Karpas-422 (cell line): ENCODE results near the gene UGT1A6. TPM values are rescaled to one million over a fixed set of nuclear protein-coding genes. Genes with fewer than 3 reads are reported as not detected.

ENCODE experiments used
- DNase-seq: peaks from one replicate; pipeline ENCODE4 v3.0.0-alpha.2; 2015
- H2AFZ ChIP-seq: fragments of 200-600 bp; sonication (generic); 2 replicates; pipeline ENCODE4 v1.6.1; 2014; ENCODE audit warnings: antibody characterized with exemption, low read length, mixed read lengths
- H3K27ac ChIP-seq: fragments of 200-600 bp; sonication (generic); 2 replicates; pipeline ENCODE4 v1.5.1; 2014; ENCODE audit warnings: mild to moderate bottlenecking, low read length, moderate library complexity
- H3K27me3 ChIP-seq: fragments of 200-600 bp; sonication (generic); 2 replicates; pipeline ENCODE4 v1.6.1; 2014; ENCODE audit warnings: low read length, mixed read lengths
- H3K36me3 ChIP-seq: fragments of 200-600 bp; sonication (generic); 2 replicates; pipeline ENCODE4 v1.6.1; 2014; ENCODE audit warnings: low read length, mixed read lengths; ENCODE audit not compliant: insufficient read depth
- H3K4me1 ChIP-seq: fragments of 200-600 bp; sonication (generic); 2 replicates; pipeline ENCODE4 v1.6.1; 2014; ENCODE audit warnings: mild to moderate bottlenecking, low read length, mixed read lengths
- H3K4me2 ChIP-seq: fragments of 200-600 bp; sonication (generic); 2 replicates; pipeline ENCODE4 v1.6.1; 2014; ENCODE audit warnings: low read length, low read depth, mild to moderate bottlenecking; ENCODE audit not compliant: poor library complexity, severe bottlenecking
- H3K4me3 ChIP-seq: fragments of 200-600 bp; sonication (generic); 2 replicates; pipeline ENCODE4 v1.5.1; 2014; ENCODE audit warnings: mild to moderate bottlenecking, antibody characterized with exemption, low read length, mixed read lengths
- H3K79me2 ChIP-seq: fragments of 200-600 bp; sonication (generic); 2 replicates; pipeline ENCODE4 v1.6.1; 2014; ENCODE audit warnings: mild to moderate bottlenecking, low read length, mixed read lengths
- H3K9ac ChIP-seq: fragments of 200-600 bp; sonication (generic); 2 replicates; pipeline ENCODE4 v1.6.0; 2014; ENCODE audit warnings: low read length
- H3K9me2 ChIP-seq: fragments of 200-600 bp; sonication (generic), shearing (Covaris generic); replicated peaks from 2 replicates; pipeline ENCODE4 v1.6.0; 2014; ENCODE audit warnings: mild to moderate bottlenecking, low read length, moderate library complexity; ENCODE audit not compliant: insufficient read depth
- H3K9me3 ChIP-seq: fragments of 300-700, 200-600 bp; sonication (generic); 2 replicates; pipeline ENCODE4 v1.6.1; 2014; ENCODE audit warnings: low read length, mixed read lengths
- H4K20me1 ChIP-seq: fragments of 200-600 bp; sonication (generic); 2 replicates; pipeline ENCODE4 v1.6.1; 2014; ENCODE audit warnings: mild to moderate bottlenecking, antibody characterized with exemption, low read length, low read depth; ENCODE audit not compliant: insufficient read depth
- total RNA-seq: library from RNA; depleted of rRNA; stranded (reverse); fragments of >200 nt; shearing (Covaris generic); gene quantifications from 2 replicates; pipeline ENCODE4 v1.2.3, GENCODE V29; 2014; ENCODE audit warnings: low replicate concordance

Gene UGT1A6
- total RNA-seq, 1 experiment from 2014 or later = not detected

DNA sequence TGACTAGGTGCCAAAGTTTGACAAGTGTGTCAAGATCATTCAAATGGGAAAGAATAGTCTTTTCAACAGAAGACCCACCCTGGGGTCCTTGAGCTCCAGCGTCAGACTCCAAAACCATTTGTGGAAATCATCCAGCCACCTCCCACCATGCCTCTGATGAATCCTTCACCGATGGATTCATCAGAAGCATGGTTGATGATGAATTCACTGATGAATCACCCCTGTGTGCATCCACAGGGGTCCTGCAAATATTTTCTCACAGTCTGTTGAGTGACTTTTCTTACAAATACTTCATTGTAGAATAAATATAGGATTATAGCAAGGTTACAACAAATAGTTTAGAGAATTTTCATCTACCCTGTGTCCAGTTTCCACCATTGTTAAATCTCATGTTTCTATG, 16.6 kb upstream of the UGT1A6 start:
- no peaks in the 10 kb centered on the region for H3K9me2 ChIP-seq
- no peak for DNase-seq
- no peaks in the 10 kb centered on the region for H3K27me3 ChIP-seq
- peaks cover 22% of the 10 kb centered on the region for H3K4me1 ChIP-seq
- H3K27ac ChIP-seq = no peak overlapping the region
- H3K9me3 ChIP-seq = no peaks in the 10 kb centered on the region
- no peak overlapping the region for H3K9ac ChIP-seq
- H4K20me1 ChIP-seq = no peaks in the 10 kb centered on the region
- no peaks in the 10 kb centered on the region for H3K79me2 ChIP-seq
- H3K4me2 ChIP-seq = no peak overlapping the region
- H2AFZ ChIP-seq = no peak overlapping the region
- no peak overlapping the region for H3K4me3 ChIP-seq
- H3K36me3 ChIP-seq = no peaks in the 10 kb centered on the region

DNA sequence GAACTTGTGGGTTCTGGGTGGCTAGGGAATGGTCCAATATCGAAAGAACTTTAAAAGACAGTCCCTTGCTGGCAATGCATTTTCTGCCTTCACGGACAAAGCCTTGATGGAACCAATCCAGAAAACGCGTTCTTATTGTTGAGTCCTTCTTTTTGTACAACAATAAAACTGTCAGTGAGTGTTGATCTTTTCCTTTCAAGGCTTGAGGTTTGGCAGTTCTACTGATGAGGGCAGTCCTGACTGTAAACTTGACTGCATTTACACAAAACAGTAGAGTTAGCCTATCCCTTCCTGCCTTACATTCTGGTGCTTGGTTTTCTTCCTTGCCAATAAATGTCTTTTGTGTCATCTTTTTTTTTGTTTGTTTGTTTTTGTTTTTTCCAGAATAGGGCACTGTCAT, 13.5 kb upstream of the UGT1A6 start:
- H3K27ac ChIP-seq = no peak overlapping the region
- no peak overlapping the region for H3K9ac ChIP-seq
- no peak overlapping the region for H3K4me2 ChIP-seq
- DNase-seq = no peak
- H3K9me2 ChIP-seq = no peaks in the 10 kb centered on the region
- H2AFZ ChIP-seq = no peak overlapping the region
- peaks cover 30% of the 10 kb centered on the region for H3K4me1 ChIP-seq
- no peaks in the 10 kb centered on the region for H3K36me3 ChIP-seq
- H3K4me3 ChIP-seq = no peak overlapping the region
- H3K27me3 ChIP-seq = no peaks in the 10 kb centered on the region
- H3K9me3 ChIP-seq = no peaks in the 10 kb centered on the region
- no peaks in the 10 kb centered on the region for H4K20me1 ChIP-seq
- H3K79me2 ChIP-seq = no peaks in the 10 kb centered on the region

DNA sequence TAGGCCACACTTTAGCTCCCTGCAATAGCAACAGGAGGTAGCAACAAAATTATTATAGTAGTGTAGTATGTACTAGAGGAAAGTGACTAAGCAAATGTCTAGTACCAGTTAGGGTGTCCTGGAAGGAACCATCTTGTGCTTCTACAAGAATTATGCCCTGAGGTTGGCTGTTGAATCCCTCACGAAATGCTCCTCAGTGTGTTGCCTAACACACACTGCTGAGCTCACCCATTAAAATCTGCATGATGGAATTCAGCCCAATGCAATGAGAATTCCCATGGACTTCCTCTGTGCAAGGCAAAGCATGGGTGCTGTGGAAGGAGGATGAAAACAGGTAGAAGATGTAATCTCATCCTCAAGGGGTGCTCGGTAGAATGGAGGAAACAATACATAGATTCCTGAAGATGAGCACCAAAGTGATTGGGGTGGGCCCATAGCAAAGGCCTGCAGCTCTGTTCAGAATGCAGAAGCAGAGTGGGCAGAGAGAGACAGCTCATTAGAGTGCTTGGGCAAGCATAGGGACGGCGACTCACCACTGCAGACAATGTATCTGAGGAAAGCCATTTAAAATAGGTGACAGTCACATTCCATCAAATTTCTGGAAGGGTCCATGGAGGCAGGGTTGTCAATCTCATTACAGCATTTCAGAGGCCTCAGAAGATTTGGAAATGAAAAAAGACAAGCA, 12.2 kb upstream of the UGT1A6 start:
- peak; percentile 16 for DNase-seq
- H2AFZ ChIP-seq = no peak overlapping the region
- H3K79me2 ChIP-seq = no peaks in the 10 kb centered on the region
- no peaks in the 10 kb centered on the region for H3K9me3 ChIP-seq
- H3K9me2 ChIP-seq = no peaks in the 10 kb centered on the region
- no peak overlapping the region for H3K27ac ChIP-seq
- no peak overlapping the region for H3K4me3 ChIP-seq
- peaks cover 30% of the 10 kb centered on the region for H3K4me1 ChIP-seq
- H3K9ac ChIP-seq = no peak overlapping the region
- no peaks in the 10 kb centered on the region for H3K36me3 ChIP-seq
- no peak overlapping the region for H3K4me2 ChIP-seq
- no peaks in the 10 kb centered on the region for H4K20me1 ChIP-seq
- H3K27me3 ChIP-seq = no peaks in the 10 kb centered on the region

DNA sequence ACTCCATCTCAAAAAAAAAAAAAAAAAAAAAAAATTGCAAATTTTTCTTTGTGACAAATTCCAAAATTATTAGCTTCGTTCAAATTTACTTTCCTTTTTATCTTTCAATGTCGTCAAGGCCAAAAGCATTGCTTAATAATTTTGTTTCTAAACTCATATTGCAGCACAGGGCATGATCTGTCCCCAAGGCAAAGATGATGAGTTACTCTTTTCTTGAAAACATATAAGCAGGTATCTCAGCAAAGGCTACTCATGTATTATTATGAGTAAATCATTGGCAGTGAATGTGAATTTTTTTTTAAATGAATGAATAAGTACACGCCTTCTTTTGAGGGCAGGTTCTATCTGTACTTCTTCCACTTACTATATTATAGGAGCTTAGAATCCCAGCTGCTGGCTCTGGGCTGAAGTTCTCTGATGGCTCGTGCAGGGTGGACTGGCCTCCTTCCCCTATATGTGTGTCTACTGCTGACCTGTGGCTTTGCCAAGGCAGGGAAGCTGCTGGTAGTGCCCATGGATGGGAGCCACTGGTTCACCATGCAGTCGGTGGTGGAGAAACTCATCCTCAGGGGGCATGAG, 11.1 kb upstream of the UGT1A6 start, which contains the start of gene UGT1A7:
TSS of gene UGT1A7 (plus strand) at position 381 of the 579 bp plus-strand sequence. CDS start at position 418, 37 bp downstream.
- H3K9ac ChIP-seq = no peak within 1 kb of the TSS
- no peaks in the 10 kb centered on the region for H3K27me3 ChIP-seq
- DNase-seq = peak; percentile 21
- no peaks in the 10 kb centered on the region for H3K79me2 ChIP-seq
- H3K4me2 ChIP-seq = peak within 1 kb of the TSS; percentile 14
- no peak within 1 kb of the TSS for H3K4me3 ChIP-seq
- no peaks in the 10 kb centered on the region for H3K36me3 ChIP-seq
- peaks cover 30% of the 10 kb centered on the region for H3K4me1 ChIP-seq
- no peak within 1 kb of the TSS for H2AFZ ChIP-seq
- no peaks in the 10 kb centered on the region for H4K20me1 ChIP-seq
- no peaks in the 10 kb centered on the region for H3K9me2 ChIP-seq
- H3K9me3 ChIP-seq = no peaks in the 10 kb centered on the region
- no peak within 1 kb of the TSS for H3K27ac ChIP-seq

DNA sequence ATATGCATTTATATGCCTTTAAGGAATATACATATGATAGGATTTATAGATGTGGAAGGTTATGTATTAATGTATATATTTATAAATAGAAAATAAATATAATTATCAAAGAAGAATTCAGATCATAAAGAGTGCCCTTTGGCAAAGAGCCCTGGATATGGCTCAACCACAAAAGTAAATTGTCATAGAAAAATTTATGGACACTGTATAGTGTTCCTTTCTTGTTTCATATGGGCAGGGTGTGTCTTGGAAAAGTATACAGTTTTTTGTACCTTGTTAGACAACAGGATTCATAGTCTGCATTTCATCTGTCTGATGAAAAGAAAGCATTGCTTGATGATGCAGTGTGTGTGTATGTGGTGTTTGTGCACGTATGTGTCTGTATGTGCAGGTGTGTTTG, 8.1 kb upstream of the UGT1A6 start:
- Histone ChIP-seq H3K4me2 (no peak overlapping the region), H4K20me1 (no peaks in the 10 kb centered on the region), H3K4me1 (peaks cover 12% of the 10 kb centered on the region), H3K36me3 (no peaks in the 10 kb centered on the region), H3K27ac (no peak overlapping the region), H3K4me3 (no peak overlapping the region), H3K9ac (no peak overlapping the region), H3K9me2 (no peaks in the 10 kb centered on the region), H2AFZ (no peak overlapping the region), H3K79me2 (no peaks in the 10 kb centered on the region), H3K27me3 (no peaks in the 10 kb centered on the region), H3K9me3 (no peaks in the 10 kb centered on the region)
- DNase-seq = peak; percentile 17

DNA sequence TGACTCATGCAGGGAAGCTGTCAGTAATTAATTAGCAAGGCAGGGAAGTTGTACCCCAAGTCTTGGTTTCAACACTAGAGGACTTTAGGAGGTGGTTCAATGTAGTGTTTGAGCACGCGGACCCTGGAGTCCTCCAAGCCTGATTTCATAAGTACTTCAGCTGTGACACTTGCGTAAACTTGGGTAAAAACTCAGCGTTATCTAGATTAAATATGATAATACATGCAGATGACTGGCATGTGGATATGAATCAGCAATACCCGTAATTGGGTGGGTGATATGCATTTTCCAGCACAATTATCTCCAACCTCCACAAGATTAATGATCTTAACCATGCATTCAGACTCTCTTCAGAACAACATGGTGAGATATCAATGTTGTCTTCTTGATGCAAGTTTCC, 5.8 kb upstream of the UGT1A6 start:
- Histone ChIP-seq H2AFZ (no peak overlapping the region), H3K27ac (no peak overlapping the region), H3K4me1 (peaks cover 12% of the 10 kb centered on the region), H4K20me1 (no peaks in the 10 kb centered on the region), H3K9me3 (no peaks in the 10 kb centered on the region), H3K4me3 (no peak overlapping the region), H3K4me2 (no peak overlapping the region), H3K9ac (no peak overlapping the region), H3K79me2 (no peaks in the 10 kb centered on the region), H3K36me3 (no peaks in the 10 kb centered on the region), H3K9me2 (no peaks in the 10 kb centered on the region), H3K27me3 (no peaks in the 10 kb centered on the region)
- DNase-seq = peak; percentile 27

DNA sequence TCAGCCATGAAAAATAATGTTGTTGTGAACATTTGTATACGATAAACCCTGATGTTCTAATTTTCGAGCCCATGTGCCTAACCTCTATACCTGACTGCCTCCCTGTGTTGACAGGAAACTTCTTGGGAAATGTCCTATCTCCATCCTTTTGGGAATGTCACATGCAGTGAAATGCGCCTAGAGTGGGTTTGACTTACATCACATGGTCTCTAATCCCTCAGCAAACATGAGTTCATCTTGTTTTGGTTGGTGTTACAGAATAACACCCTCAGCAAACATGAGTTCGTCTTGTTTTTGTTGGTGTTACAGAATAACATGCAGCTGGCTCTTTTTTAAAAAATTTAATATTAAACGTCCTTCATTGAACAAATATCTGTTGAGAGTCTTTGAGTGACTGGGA, 4.3 kb upstream of the UGT1A6 start:
- H3K9ac ChIP-seq = no peak overlapping the region
- peak; percentile 38 for DNase-seq
- no peaks in the 10 kb centered on the region for H3K36me3 ChIP-seq
- no peak overlapping the region for H3K4me3 ChIP-seq
- no peaks in the 10 kb centered on the region for H3K9me3 ChIP-seq
- no peak overlapping the region for H3K27ac ChIP-seq
- H3K79me2 ChIP-seq = no peaks in the 10 kb centered on the region
- no peaks in the 10 kb centered on the region for H3K27me3 ChIP-seq
- H3K9me2 ChIP-seq = no peaks in the 10 kb centered on the region
- H2AFZ ChIP-seq = no peak overlapping the region
- H3K4me1 ChIP-seq = peaks cover 1% of the 10 kb centered on the region
- no peak overlapping the region for H3K4me2 ChIP-seq
- no peaks in the 10 kb centered on the region for H4K20me1 ChIP-seq

DNA sequence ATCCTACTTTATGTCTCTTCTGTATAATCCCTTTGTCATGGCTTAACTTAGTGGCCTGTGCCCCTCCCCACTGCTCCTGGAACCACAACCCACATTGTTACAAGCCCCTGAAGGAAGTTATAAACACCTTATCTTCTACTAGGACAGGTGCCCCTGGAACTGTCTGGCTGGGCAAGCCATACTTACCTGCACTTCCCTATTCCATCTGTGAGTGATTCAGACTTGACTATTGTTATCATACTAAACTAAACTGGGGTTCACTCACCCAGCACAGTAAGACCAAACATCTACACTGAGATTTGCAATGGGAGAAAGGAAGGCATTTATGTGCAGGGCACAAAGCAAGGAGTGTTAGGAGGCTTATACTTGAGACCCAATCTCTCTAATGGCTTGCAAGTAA, 3.7 kb upstream of the UGT1A6 start:
- H3K9me3 ChIP-seq = no peaks in the 10 kb centered on the region
- no peak overlapping the region for H3K27ac ChIP-seq
- H3K9ac ChIP-seq = no peak overlapping the region
- H3K79me2 ChIP-seq = no peaks in the 10 kb centered on the region
- no peaks in the 10 kb centered on the region for H3K36me3 ChIP-seq
- H4K20me1 ChIP-seq = no peaks in the 10 kb centered on the region
- H3K9me2 ChIP-seq = no peaks in the 10 kb centered on the region
- DNase-seq = peak; percentile 2
- no peak overlapping the region for H3K4me3 ChIP-seq
- no peak overlapping the region for H3K4me2 ChIP-seq
- H2AFZ ChIP-seq = no peak overlapping the region
- no peaks in the 10 kb centered on the region for H3K4me1 ChIP-seq
- H3K27me3 ChIP-seq = no peaks in the 10 kb centered on the region
